Measurements from ENCODE around the gene CCL22.
"Not testable (repeated sequence)": the region's sequence is repeated elsewhere in the genome, so short reads cannot be mapped to it uniquely, and the experiment has no call there.

CCL22 gene

GRCh38 chr16:57374067-57374534 lies 15.5 kb downstream of the CCL22 start:
- DNase-seq (ENCODE audit: low read depth in 1 of 2, low spot score in 1 of 2), result no peak

GRCh38 chr16:57374925-57375465 lies 16.4 kb downstream of the CCL22 start:
- DNase-seq (ENCODE audit: low read depth in 1 of 2, low spot score in 1 of 2), result not testable (repeated sequence)

- DNase-seq (ENCODE audit: low read depth in 1 of 2, low spot score in 1 of 2), result no peak
Observed at GRCh38 chr16:57376313-57376818, 17.8 kb downstream of the CCL22 start.

- no peak for DNase-seq (ENCODE audit: low read depth in 1 of 2, low spot score in 1 of 2)
Observed at GRCh38 chr16:57377080-57377841, 18.7 kb downstream of the CCL22 start.

- DNase-seq (ENCODE audit: low read depth in 1 of 2, low spot score in 1 of 2), result no peak
Observed at GRCh38 chr16:57379579-57379978, 21.0 kb downstream of the CCL22 start.

GRCh38 chr16:57380671-57381462 lies 22.3 kb downstream of the CCL22 start:
- DNase-seq (ENCODE audit: low read depth in 1 of 2, low spot score in 1 of 2), result no peak

GRCh38 chr16:57381791-57382534 lies 23.4 kb downstream of the CCL22 start:
- DNase-seq (ENCODE audit: low read depth in 1 of 2, low spot score in 1 of 2), result no peak

GRCh38 chr16:57382535-57383275 lies 24.1 kb downstream of the CCL22 start:
- DNase-seq (ENCODE audit: low read depth in 1 of 2, low spot score in 1 of 2), result no peak

- no peak for DNase-seq (ENCODE audit: low read depth in 1 of 2, low spot score in 1 of 2)
Observed at GRCh38 chr16:57383276-57384247, 25.0 kb downstream of the CCL22 start.

GRCh38 chr16:57384248-57385070 lies 25.9 kb downstream of the CCL22 start:
- no peak for DNase-seq (ENCODE audit: low read depth in 1 of 2, low spot score in 1 of 2)

- DNase-seq (ENCODE audit: low read depth in 1 of 2, low spot score in 1 of 2), result no peak
Observed at GRCh38 chr16:57385083-57385482, 26.5 kb downstream of the CCL22 start.

GRCh38 chr16:57386381-57386951 lies 27.9 kb downstream of the CCL22 start:
- DNase-seq (ENCODE audit: low read depth in 1 of 2, low spot score in 1 of 2), result no peak

GRCh38 chr16:57387598-57388354 lies 29.2 kb downstream of the CCL22 start:
- DNase-seq (ENCODE audit: low read depth in 1 of 2, low spot score in 1 of 2), result no peak

- DNase-seq (ENCODE audit: low read depth in 1 of 2, low spot score in 1 of 2), result no peak
Observed at GRCh38 chr16:57388359-57389086, 29.9 kb downstream of the CCL22 start.

GRCh38 chr16:57389087-57389468 lies 30.5 kb downstream of the CCL22 start:
- no peak for DNase-seq (ENCODE audit: low read depth in 1 of 2, low spot score in 1 of 2)

GRCh38 chr16:57390636-57391295 lies 32.2 kb downstream of the CCL22 start:
- DNase-seq (ENCODE audit: low read depth in 1 of 2, low spot score in 1 of 2), result no peak

Measured in activated T-helper 1 cell treated with anti-CD3 and anti-CD28 coated beads, Interleukin-2, amount 50 U/mL, for 16 hours (primary cell).